Mucosa of gallbladder (tissue), 1 donor: ENCODE measurements around the gene FARSA. TPM values are rescaled to one million over a fixed set of nuclear protein-coding genes. Genes with fewer than 3 reads are reported as not detected.
"Not testable (repeated sequence)": the region's sequence is repeated elsewhere in the genome, so short reads cannot be mapped to it uniquely, and the experiment has no call there.

ENCODE experiments used
- DNase-seq: peaks from one replicate; pipeline ENCODE4 v3.0.0-alpha.2; 2020; ENCODE audit warnings: low spot score
- total RNA-seq: library from RNA; stranded (reverse); gene quantifications from one replicate; pipeline ENCODE4 v1.2.1, GENCODE V29; 2021
- donor health status: DM: no; HTN: no; CAD: no.

The FARSA gene
- total RNA-seq, 1 donor from 2014 or later = 54.0 TPM

- DNase-seq = peak; percentile 100
Observed at GRCh38 chr19:12937927-12938778, 4.6 kb upstream of the FARSA start, which contains the start of gene CALR. Gene CALR, plus strand, starts transcription at chr19:12938609. Its CDS starts 71 bp downstream, at chr19:12938680.

- DNase-seq = no peak
Observed at GRCh38 chr19:12937093-12937926, 3.8 kb upstream of the FARSA start.

GRCh38 chr19:12936582-12936981 lies 3.1 kb upstream of the FARSA start:
- DNase-seq = no peak

GRCh38 chr19:12935071-12935470 lies 1.6 kb upstream of the FARSA start:
- no peak for DNase-seq

- no peak for DNase-seq
Observed at GRCh38 chr19:12932392-12933286, 872 bp downstream of the FARSA start.

GRCh38 chr19:12930002-12930645 lies 3.4 kb downstream of the FARSA start:
- DNase-seq = no peak

- DNase-seq = no peak
Observed at GRCh38 chr19:12924621-12925310, 8.7 kb downstream of the FARSA start.

GRCh38 chr19:12922959-12923358 lies 10.6 kb downstream of the FARSA start:
- DNase-seq = no peak

- DNase-seq = no peak
Observed at GRCh38 chr19:12921047-12921446, 12.5 kb downstream of the FARSA start.

GRCh38 chr19:12918253-12918652 lies 15.3 kb downstream of the FARSA start:
- DNase-seq = no peak

GRCh38 chr19:12915860-12916259 lies 17.7 kb downstream of the FARSA start:
- not testable (repeated sequence) for DNase-seq

- no peak for DNase-seq
Observed at GRCh38 chr19:12913851-12914690, 19.4 kb downstream of the FARSA start.

- DNase-seq = peak; percentile 62
Observed at GRCh38 chr19:12913011-12913561, 20.4 kb downstream of the FARSA start.

GRCh38 chr19:12912571-12912970 lies 20.9 kb downstream of the FARSA start:
- no peak for DNase-seq

- DNase-seq = peak; percentile 61
Observed at GRCh38 chr19:12907166-12907565, 26.3 kb downstream of the FARSA start.

- no peak for DNase-seq
Observed at GRCh38 chr19:12899891-12900518, 33.5 kb downstream of the FARSA start.

- no peak for DNase-seq
Observed at GRCh38 chr19:12896460-12896859, 37.1 kb downstream of the FARSA start.

GRCh38 chr19:12893582-12893981 lies 39.9 kb downstream of the FARSA start:
- DNase-seq = no peak

GRCh38 chr19:12891553-12892021 lies 41.9 kb downstream of the FARSA start:
- no peak for DNase-seq
